Left lung (tissue), 10 donors: ENCODE data around the gene ITK. TPM values are rescaled to one million over a fixed set of nuclear protein-coding genes. Genes with fewer than 3 reads are reported as not detected.

Source experiments
- ATAC-seq: fragments of 200-7000 bp; cut with Tn5 transposase; one replicate; pipeline ENCODE4 v1.9.1; 2020; ENCODE audit warnings: moderate library complexity
- DNase-seq, 4 donors: peaks; one replicate each; pipeline ENCODE4 v3.0.0-alpha.2; 2013 to 2020
- H3K27ac ChIP-seq, 2 donors: fragments of 200-600 bp; sonication (generic) in 1 of 2; one replicate each; pipeline versions ENCODE4 v1.5.0 to v1.8.0; 2020 to 2021
- H3K27me3 ChIP-seq, 2 donors: fragments of 200-600 bp; sonication (generic) in 1 of 2; one replicate each; pipeline versions ENCODE4 v1.5.0 to v1.8.0; 2020 to 2021
- H3K36me3 ChIP-seq, 2 donors: fragments of 200-600 bp; sonication (generic) in 1 of 2; one replicate each; pipeline versions ENCODE4 v1.5.0 to v1.8.0; 2020 to 2021
- H3K4me1 ChIP-seq, 2 donors: fragments of 200-600 bp; one replicate each; pipeline ENCODE4 v1.8.0; 2021
- H3K4me3 ChIP-seq, 2 donors: fragments of 200-600 bp; sonication (generic) in 1 of 2; one replicate each; pipeline versions ENCODE4 v1.5.0 to v1.8.0; 2020 to 2021; ENCODE audit warnings: mild to moderate bottlenecking in 1 of 2
- H3K9me3 ChIP-seq, 2 donors: fragments of 200-600 bp; sonication (generic) in 1 of 2; one replicate each; pipeline versions ENCODE4 v1.5.0 to v1.8.0; 2020 to 2021
- CTCF ChIP-seq, 2 donors: fragments of 200-600 bp; sonication (generic) in 1 of 2; IDR thresholded peaks; one replicate each; pipeline versions ENCODE4 v1.5.0 to v1.8.0; 2021; ENCODE audit warnings: antibody characterized with exemption in 2 of 2
- intact Hi-C, 2 donors: fragments of 100-400 bp; cut with DNase I; formaldehyde crosslinking; loops; one replicate each; pipeline versions ENCODE4 v1.11.2 to v1.14.2; 2022
- polyA plus RNA-seq, 6 donors: library from polyadenylated mRNA; unstranded; fragments of 120-200 nt; gene quantifications; one replicate each; pipeline ENCODE4 v1.2.1, GENCODE V29; 2013; ENCODE audit not compliant: insufficient read length in 6 of 6
- total RNA-seq, 2 donors: library from RNA; stranded (reverse); fragmentation: NEBNext Ultra II Directional; extraction: Animal tissue kit (Norgen Biotek cat#: 25700); gene quantifications; one replicate each; pipeline ENCODE4 v1.2.1, GENCODE V29; 2021
- donor health status: DM: no; HTN: yes; CAD: no.
- donor health status: DM: no; HTN: no; CAD: no.

ITK gene
- total and polyA plus RNA-seq, 8 donors, result 0.49 to 8.1 (median 1.1) TPM

GRCh38 chr5:157270771-157271170 is 90.1 kb downstream of the ITK start:
- peaks cover 9 to 76% of the 10 kb centered on the region in 2 donors for H3K4me1 ChIP-seq
- intact Hi-C loops, result no loop called here

GRCh38 chr5:157271740-157272271 is 91.2 kb downstream of the ITK start:
- Histone ChIP-seq H3K27ac (peak overlapping the region; percentile 14 to 89), H3K4me3 (no peak overlapping the region), H3K4me1 (peaks cover 7 to 69% of the 10 kb centered on the region in 2 donors), H3K9me3 (no peaks in the 10 kb centered on the region), H3K27me3 (peaks cover 0 to 7% of the 10 kb centered on the region in 2 donors), H3K36me3 (no peaks in the 10 kb centered on the region)
- TF ChIP-seq CTCF (IDR thresholded peaks at IDR 0.05), result no peak
- ATAC-seq (no peak), DNase-seq (peak in 2 of 4 donors; percentile 66 to 82)
- intact Hi-C loops, result no loop called here

More at GRCh38 chr5:157270771-157271170, 90.1 kb downstream of the ITK start:
- H3K27me3 ChIP-seq, result peaks cover 0 to 14% of the 10 kb centered on the region in 2 donors
- H3K27ac ChIP-seq, result peak overlapping the region in 1 of 2 donors; percentile 89
- ATAC-seq, result no peak
- H3K36me3 ChIP-seq, result no peaks in the 10 kb centered on the region
- no peak overlapping the region for H3K4me3 ChIP-seq
- DNase-seq, result no peak
- no peak for TF ChIP-seq CTCF (IDR thresholded peaks at IDR 0.05)
- no peaks in the 10 kb centered on the region for H3K9me3 ChIP-seq

DNA sequence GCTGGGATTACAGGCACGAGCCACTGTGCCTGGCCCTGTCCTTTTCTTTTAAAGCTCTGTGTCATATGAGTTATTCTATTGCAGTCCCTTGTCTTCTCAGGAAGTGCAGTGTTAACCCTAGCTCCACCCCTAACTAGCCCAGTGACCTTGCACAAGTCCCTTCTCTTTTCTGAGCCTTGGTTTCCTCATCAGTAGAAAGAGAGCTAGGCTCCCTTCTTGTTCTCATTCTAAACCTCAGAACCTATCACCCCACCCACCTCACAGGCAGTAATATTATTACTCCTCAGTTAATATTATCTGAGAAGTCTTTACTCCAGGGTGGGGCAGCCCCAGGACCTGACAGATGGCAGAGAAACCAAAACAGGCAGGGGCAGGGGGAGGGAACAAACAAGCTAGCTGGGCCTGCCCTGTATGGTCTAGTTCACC is 92.5 kb downstream of the ITK start:
- intact Hi-C loops, result no loop called here
- ATAC-seq (peak; percentile 31), DNase-seq (peak in 1 of 4 donors; percentile 52)
- no peaks in the 10 kb centered on the region for H3K9me3 ChIP-seq
- no peak overlapping the region for H3K4me3 ChIP-seq
- no peaks in the 10 kb centered on the region for H3K27me3 ChIP-seq
- peaks cover 0 to 62% of the 10 kb centered on the region in 2 donors for H3K4me1 ChIP-seq
- H3K36me3 ChIP-seq, result no peaks in the 10 kb centered on the region
- H3K27ac ChIP-seq, result peak overlapping the region; percentile 28 to 89
- TF ChIP-seq CTCF (IDR thresholded peaks at IDR 0.05), result no peak

DNA sequence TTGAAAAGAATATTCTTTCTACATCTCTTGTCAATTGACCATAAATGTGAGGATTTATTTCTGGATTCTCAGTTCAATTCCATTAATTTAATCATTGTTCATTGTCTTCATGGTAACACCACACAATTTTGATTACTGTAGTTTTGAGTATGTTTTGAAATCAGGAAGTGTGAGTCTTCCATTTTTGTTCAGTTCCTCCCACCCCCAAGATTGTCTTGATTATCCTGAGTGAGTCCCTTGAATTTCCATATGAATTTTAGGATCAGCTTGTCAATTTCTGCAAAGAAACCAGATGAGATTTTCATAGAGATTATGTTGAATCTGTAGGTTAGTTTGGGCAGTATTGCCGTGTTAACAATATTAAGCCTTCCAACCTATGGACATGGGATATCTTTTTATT is 94.8 kb downstream of the ITK start:
- no peaks in the 10 kb centered on the region for H3K36me3 ChIP-seq
- H3K9me3 ChIP-seq, result no peaks in the 10 kb centered on the region
- peaks cover 4 to 53% of the 10 kb centered on the region in 2 donors for H3K4me1 ChIP-seq
- DNase-seq, result no peak
- intact Hi-C loops, result no loop called here
- H3K27ac ChIP-seq, result no peak overlapping the region
- H3K4me3 ChIP-seq, result no peak overlapping the region
- H3K27me3 ChIP-seq, result no peaks in the 10 kb centered on the region
- no peak for TF ChIP-seq CTCF (IDR thresholded peaks at IDR 0.05)
- no peak for ATAC-seq

DNA sequence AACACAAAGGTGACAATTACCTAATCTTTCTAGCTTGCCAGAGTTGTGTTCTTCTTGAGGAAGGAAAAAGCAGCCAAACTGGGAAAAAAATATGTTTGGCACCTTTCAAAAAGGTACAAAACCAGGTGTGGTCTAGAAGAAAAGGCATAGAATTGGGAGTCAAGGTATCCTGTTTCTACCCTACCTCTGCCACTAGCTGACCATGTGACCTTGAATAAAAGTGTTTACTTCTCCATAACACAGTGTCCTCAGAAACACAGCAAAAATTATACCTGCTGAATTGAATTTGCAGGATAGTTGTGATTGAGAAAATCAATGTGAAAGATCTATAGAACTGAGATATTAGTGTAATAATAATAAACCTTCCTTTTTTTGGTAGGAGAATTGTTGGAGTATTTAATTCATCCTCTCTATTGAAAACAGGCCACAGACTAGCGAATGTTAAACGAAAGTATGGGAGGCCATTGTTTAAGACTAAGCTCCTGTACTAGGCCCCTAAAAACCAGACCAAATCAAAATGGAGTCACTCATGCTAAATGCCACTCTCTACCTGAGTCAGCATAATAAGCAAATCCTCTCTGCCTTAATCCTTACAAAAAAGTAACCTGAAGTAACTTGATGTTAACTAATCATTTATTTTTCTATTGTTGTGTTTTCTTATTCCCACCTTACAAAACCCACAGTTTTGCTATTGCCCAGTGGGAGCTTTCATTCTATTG is 97.8 kb downstream of the ITK start:
- no peak overlapping the region for H3K4me3 ChIP-seq
- DNase-seq (no peak), ATAC-seq (peak; percentile 54)
- no peaks in the 10 kb centered on the region for H3K36me3 ChIP-seq
- intact Hi-C loops, result no loop called here
- no peak for TF ChIP-seq CTCF (IDR thresholded peaks at IDR 0.05)
- H3K27ac ChIP-seq, result no peak overlapping the region
- no peaks in the 10 kb centered on the region for H3K9me3 ChIP-seq
- no peaks in the 10 kb centered on the region for H3K27me3 ChIP-seq
- H3K4me1 ChIP-seq, result peaks cover 4 to 38% of the 10 kb centered on the region in 2 donors
